Vagina (tissue), 2 donors: ENCODE results near the gene EHBP1L1.

ENCODE experiments used
- CTCF ChIP-seq, 3 experiments: fragments of 450-650 bp in 2 of 3; fragments of 200-600 bp in 1 of 3; sonication (generic) in 1 of 3; IDR thresholded peaks; one replicate each; pipeline ENCODE4 v1.5.1; 2017 to 2019; ENCODE audit warnings: antibody characterized with exemption in 3 of 3, mild to moderate bottlenecking in 2 of 3, moderate library complexity in 2 of 3
- POLR2A ChIP-seq, 2 donors: fragments of 450-650 bp; IDR thresholded peaks; one replicate each; pipeline ENCODE4 v1.6.1; 2017; ENCODE audit warnings: antibody characterized with exemption in 2 of 2, mild to moderate bottlenecking in 2 of 2, moderate library complexity in 2 of 2

GRCh38 chr11:65618763-65619162 is 42.9 kb downstream of the EHBP1L1 start:
- TF ChIP-seq CTCF (IDR thresholded peaks at IDR 0.05) (no peak), POLR2A (IDR thresholded peaks at IDR 0.05) (no peak)
